ENCODE measurements around the gene SLC22A23.

Gene SLC22A23

GRCh38 chr6:3310703-3311102, 146.1 kb downstream of the SLC22A23 start:
- Histone ChIP-seq H3K4me3 (ENCODE audit: low read length) (no peak overlapping the region), H3K9me3 (ENCODE audit: low read length) (peaks cover 6% of the 10 kb centered on the region), H3K36me3 (ENCODE audit: insufficient read depth, low read length) (peaks cover 10% of the 10 kb centered on the region), H3K27me3 (ENCODE audit: insufficient read depth, low read length) (no peaks in the 10 kb centered on the region), H2AFZ (ENCODE audit: low read depth, low read length) (no peak overlapping the region), H3K4me1 (ENCODE audit: insufficient read depth, low read length) (no peaks in the 10 kb centered on the region)

- Histone ChIP-seq H3K27me3 (ENCODE audit: insufficient read depth, low read length) (no peaks in the 10 kb centered on the region), H3K4me3 (ENCODE audit: low read length) (no peak overlapping the region), H3K9me3 (ENCODE audit: low read length) (peaks cover 10% of the 10 kb centered on the region), H3K4me1 (ENCODE audit: insufficient read depth, low read length) (no peaks in the 10 kb centered on the region), H3K36me3 (ENCODE audit: insufficient read depth, low read length) (peaks cover 7% of the 10 kb centered on the region), H2AFZ (ENCODE audit: low read depth, low read length) (no peak overlapping the region)
These were observed 146.8 kb downstream of the SLC22A23 start for GRCh38 chr6:3310051-3310448.

DNA sequence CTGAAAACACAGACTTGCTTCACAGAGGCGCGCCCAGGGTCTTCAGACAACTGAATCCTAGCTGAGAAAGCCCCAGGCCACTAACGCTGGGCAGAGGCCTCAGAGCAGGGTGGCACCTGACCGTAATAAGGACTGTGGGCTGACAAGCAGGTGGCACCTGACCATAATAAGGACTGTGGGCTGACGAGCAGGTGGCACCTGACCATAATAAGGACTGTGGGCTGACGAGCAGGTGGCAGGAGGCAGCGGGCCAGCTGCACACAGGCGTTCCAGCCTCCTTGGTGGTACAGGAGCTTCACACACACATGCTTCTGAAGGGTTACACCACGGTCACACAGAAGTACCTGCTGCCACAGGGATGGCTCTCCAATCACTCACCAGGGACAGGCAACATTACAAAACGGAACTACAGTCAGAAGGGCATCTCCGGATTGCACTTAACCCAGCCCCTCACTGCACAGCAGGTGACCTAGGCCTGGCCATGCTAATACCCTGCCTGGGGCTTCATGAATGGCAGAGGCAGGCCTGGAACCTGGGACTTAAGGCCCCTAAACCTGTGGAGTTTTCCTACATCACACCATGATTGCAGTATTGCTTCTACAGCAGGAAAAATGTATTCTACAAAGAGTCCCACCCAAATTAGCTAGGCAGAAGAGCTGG, 147.3 kb downstream of the SLC22A23 start:
- no peak overlapping the region for H3K4me3 ChIP-seq (ENCODE audit: low read length)
- no peaks in the 10 kb centered on the region for H3K4me1 ChIP-seq (ENCODE audit: insufficient read depth, low read length)
- H3K36me3 ChIP-seq (ENCODE audit: insufficient read depth, low read length) = peaks cover 7% of the 10 kb centered on the region
- peaks cover 14% of the 10 kb centered on the region for H3K9me3 ChIP-seq (ENCODE audit: low read length)
- no peak overlapping the region for H2AFZ ChIP-seq (ENCODE audit: low read depth, low read length)
- no peaks in the 10 kb centered on the region for H3K27me3 ChIP-seq (ENCODE audit: insufficient read depth, low read length)

DNA sequence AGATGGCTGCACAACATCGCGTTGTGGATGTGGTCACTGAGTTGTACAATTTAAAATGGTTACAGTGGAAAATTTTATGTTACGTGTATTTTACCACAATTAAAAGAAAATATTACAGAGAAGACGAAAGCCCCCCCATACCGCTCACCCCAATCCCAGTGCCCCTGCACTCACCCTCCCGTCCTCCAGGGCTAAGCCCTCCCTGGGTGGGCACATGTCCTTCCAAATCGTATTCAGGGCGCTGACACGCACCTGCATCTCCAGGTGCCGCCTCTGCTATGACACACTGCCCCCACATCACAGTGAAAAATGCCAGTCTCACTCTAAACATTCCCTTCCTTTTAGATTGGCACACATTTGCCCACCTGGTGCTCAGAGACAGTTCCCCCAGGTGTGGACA, 148.7 kb downstream of the SLC22A23 start:
- no peak overlapping the region for H2AFZ ChIP-seq (ENCODE audit: low read depth, low read length)
- no peaks in the 10 kb centered on the region for H3K27me3 ChIP-seq (ENCODE audit: insufficient read depth, low read length)
- no peaks in the 10 kb centered on the region for H3K4me1 ChIP-seq (ENCODE audit: insufficient read depth, low read length)
- no peak overlapping the region for H3K4me3 ChIP-seq (ENCODE audit: low read length)
- peaks cover 18% of the 10 kb centered on the region for H3K9me3 ChIP-seq (ENCODE audit: low read length)
- peaks cover 7% of the 10 kb centered on the region for H3K36me3 ChIP-seq (ENCODE audit: insufficient read depth, low read length)

GRCh38 chr6:3307436-3307835, 149.4 kb downstream of the SLC22A23 start:
- Histone ChIP-seq H2AFZ (ENCODE audit: low read depth, low read length) (no peak overlapping the region), H3K4me3 (ENCODE audit: low read length) (no peak overlapping the region), H3K27me3 (ENCODE audit: insufficient read depth, low read length) (no peaks in the 10 kb centered on the region), H3K9me3 (ENCODE audit: low read length) (peaks cover 20% of the 10 kb centered on the region), H3K4me1 (ENCODE audit: insufficient read depth, low read length) (no peaks in the 10 kb centered on the region), H3K36me3 (ENCODE audit: insufficient read depth, low read length) (peaks cover 7% of the 10 kb centered on the region)

DNA sequence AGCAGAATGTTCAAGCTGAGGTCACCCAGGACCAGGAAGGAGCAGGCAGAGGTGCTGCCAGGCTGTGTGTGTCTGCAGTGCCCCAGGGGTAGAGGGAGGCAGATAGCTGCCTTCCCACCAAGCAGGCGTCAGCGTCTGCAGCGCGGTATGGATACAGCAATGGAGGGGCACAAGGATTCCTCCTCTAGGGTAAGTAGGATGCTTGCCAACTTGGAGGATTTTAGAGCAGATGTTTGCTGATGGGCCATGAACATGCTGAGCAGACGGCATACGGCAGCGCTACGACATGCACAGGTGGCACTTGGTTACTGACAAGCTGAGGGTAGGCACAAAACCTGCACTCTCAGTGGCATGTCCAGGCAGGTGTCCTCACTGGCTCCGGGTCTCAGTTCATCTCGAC, 150.0 kb downstream of the SLC22A23 start:
- Histone ChIP-seq H3K4me3 (ENCODE audit: low read length) (no peak overlapping the region), H3K9me3 (ENCODE audit: low read length) (peaks cover 20% of the 10 kb centered on the region), H3K27me3 (ENCODE audit: insufficient read depth, low read length) (no peaks in the 10 kb centered on the region), H3K4me1 (ENCODE audit: insufficient read depth, low read length) (no peaks in the 10 kb centered on the region), H3K36me3 (ENCODE audit: insufficient read depth, low read length) (peaks cover 7% of the 10 kb centered on the region), H2AFZ (ENCODE audit: low read depth, low read length) (no peak overlapping the region)

DNA sequence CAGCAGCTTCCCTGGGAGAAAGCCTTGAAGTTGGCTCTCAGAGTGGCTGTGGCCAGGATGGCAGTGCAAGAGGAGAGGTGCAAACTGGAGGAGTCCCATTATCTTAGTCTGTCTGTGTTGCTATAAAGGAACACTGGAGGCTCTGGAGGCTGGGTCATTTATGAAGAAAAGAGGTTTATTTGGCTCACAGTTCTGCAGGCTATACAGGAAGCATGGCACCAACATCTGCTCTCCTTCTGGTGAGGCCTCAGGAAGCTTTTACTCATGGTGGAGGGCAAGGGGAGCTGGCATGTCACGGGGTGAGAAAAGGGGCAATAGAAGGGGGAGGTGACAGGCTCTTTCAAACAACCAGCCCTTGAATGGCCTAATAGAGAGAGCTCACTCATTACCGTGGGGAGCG, 151.0 kb downstream of the SLC22A23 start:
- no peaks in the 10 kb centered on the region for H3K4me1 ChIP-seq (ENCODE audit: insufficient read depth, low read length)
- H2AFZ ChIP-seq (ENCODE audit: low read depth, low read length) = no peak overlapping the region
- no peaks in the 10 kb centered on the region for H3K27me3 ChIP-seq (ENCODE audit: insufficient read depth, low read length)
- H3K4me3 ChIP-seq (ENCODE audit: low read length) = no peak overlapping the region
- peaks cover 7% of the 10 kb centered on the region for H3K36me3 ChIP-seq (ENCODE audit: insufficient read depth, low read length)
- H3K9me3 ChIP-seq (ENCODE audit: low read length) = peaks cover 20% of the 10 kb centered on the region

DNA sequence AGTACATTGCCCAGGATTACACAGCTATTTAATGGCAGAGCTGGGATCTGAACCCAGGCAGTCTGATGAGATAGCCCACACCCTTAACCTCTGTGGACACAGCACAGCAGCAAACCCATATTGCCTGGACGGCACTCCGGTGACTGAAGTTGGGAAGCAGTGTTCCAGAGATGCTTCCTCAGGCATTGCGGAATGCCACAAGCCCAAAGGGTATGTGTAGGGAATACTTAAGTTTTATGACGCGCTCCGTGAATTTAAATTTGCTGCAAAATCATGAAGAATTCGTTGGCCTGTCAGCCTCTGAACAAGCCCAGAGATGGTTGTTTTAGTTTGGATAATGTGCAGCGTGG, 151.7 kb downstream of the SLC22A23 start:
- Histone ChIP-seq H3K9me3 (ENCODE audit: low read length) (peaks cover 20% of the 10 kb centered on the region), H2AFZ (ENCODE audit: low read depth, low read length) (no peak overlapping the region), H3K4me1 (ENCODE audit: insufficient read depth, low read length) (no peaks in the 10 kb centered on the region), H3K4me3 (ENCODE audit: low read length) (no peak overlapping the region), H3K36me3 (ENCODE audit: insufficient read depth, low read length) (peaks cover 7% of the 10 kb centered on the region), H3K27me3 (ENCODE audit: insufficient read depth, low read length) (no peaks in the 10 kb centered on the region)

GRCh38 chr6:3304500-3305215, 152.2 kb downstream of the SLC22A23 start:
- H3K9me3 ChIP-seq (ENCODE audit: low read length) = peaks cover 20% of the 10 kb centered on the region
- H2AFZ ChIP-seq (ENCODE audit: low read depth, low read length) = no peak overlapping the region
- no peaks in the 10 kb centered on the region for H3K4me1 ChIP-seq (ENCODE audit: insufficient read depth, low read length)
- no peak overlapping the region for H3K4me3 ChIP-seq (ENCODE audit: low read length)
- peaks cover 7% of the 10 kb centered on the region for H3K36me3 ChIP-seq (ENCODE audit: insufficient read depth, low read length)
- H3K27me3 ChIP-seq (ENCODE audit: insufficient read depth, low read length) = no peaks in the 10 kb centered on the region

DNA sequence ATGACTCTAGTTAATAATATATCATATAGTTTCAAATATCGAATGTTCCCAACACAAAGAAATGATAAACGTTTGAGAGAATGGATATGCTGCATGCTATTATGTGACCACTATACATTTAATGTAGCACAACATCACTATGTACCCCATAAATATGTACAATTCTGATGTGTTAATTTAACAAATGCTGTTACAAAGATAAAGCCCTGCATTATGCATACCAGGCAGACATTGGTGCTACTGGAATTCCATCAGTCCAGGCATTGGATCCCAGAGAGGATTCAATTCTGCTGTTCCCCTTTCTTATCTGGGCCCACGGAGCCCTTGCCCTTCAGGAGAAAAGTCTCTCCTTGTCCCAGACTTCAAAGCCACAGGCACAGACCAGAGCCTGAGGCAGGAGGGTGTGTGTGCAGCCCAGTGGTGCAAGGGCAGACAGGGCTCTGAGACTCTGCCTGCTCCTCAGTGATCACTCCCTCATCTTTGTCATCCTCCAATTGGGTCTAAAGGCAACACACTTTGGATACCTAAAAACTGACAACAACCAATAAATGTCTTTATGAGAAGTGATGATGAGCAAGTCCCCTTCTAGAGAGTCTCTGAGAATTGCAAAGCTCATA, 152.9 kb downstream of the SLC22A23 start:
- peaks cover 20% of the 10 kb centered on the region for H3K9me3 ChIP-seq (ENCODE audit: low read length)
- H3K27me3 ChIP-seq (ENCODE audit: insufficient read depth, low read length) = no peaks in the 10 kb centered on the region
- peaks cover 7% of the 10 kb centered on the region for H3K36me3 ChIP-seq (ENCODE audit: insufficient read depth, low read length)
- H3K4me1 ChIP-seq (ENCODE audit: insufficient read depth, low read length) = no peaks in the 10 kb centered on the region
- no peak overlapping the region for H3K4me3 ChIP-seq (ENCODE audit: low read length)
- H2AFZ ChIP-seq (ENCODE audit: low read depth, low read length) = no peak overlapping the region

DNA sequence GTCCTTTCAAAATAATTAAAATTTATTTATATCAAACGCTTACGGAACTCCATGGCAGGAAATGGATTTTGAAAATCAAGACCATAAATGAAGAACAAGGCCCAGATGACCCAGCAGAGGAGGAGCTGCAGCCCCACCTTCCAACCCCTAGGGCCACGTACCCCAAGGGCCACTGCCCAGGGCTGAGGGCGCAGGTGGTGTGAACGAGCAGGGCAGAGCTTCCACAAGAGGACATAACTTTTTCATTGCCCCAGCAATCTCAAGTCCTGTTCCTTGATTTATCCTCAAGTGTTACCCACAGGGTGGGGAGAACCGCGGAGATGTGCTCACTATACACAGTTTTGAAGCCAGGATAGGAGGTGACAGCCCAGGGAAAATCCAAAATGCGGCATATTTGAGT, 155.3 kb downstream of the SLC22A23 start:
- peaks cover 18% of the 10 kb centered on the region for H3K9me3 ChIP-seq (ENCODE audit: low read length)
- H3K36me3 ChIP-seq (ENCODE audit: insufficient read depth, low read length) = peaks cover 10% of the 10 kb centered on the region
- no peaks in the 10 kb centered on the region for H3K27me3 ChIP-seq (ENCODE audit: insufficient read depth, low read length)
- no peak overlapping the region for H3K4me3 ChIP-seq (ENCODE audit: low read length)
- no peak overlapping the region for H2AFZ ChIP-seq (ENCODE audit: low read depth, low read length)
- H3K4me1 ChIP-seq (ENCODE audit: insufficient read depth, low read length) = no peaks in the 10 kb centered on the region

GRCh38 chr6:3299221-3299620, 157.6 kb downstream of the SLC22A23 start:
- H3K4me1 ChIP-seq (ENCODE audit: insufficient read depth, low read length) = peaks cover 5% of the 10 kb centered on the region
- H3K9me3 ChIP-seq (ENCODE audit: low read length) = peaks cover 5% of the 10 kb centered on the region
- no peaks in the 10 kb centered on the region for H3K27me3 ChIP-seq (ENCODE audit: insufficient read depth, low read length)
- H3K36me3 ChIP-seq (ENCODE audit: insufficient read depth, low read length) = peaks cover 10% of the 10 kb centered on the region
- no peak overlapping the region for H2AFZ ChIP-seq (ENCODE audit: low read depth, low read length)
- H3K4me3 ChIP-seq (ENCODE audit: low read length) = no peak overlapping the region

DNA sequence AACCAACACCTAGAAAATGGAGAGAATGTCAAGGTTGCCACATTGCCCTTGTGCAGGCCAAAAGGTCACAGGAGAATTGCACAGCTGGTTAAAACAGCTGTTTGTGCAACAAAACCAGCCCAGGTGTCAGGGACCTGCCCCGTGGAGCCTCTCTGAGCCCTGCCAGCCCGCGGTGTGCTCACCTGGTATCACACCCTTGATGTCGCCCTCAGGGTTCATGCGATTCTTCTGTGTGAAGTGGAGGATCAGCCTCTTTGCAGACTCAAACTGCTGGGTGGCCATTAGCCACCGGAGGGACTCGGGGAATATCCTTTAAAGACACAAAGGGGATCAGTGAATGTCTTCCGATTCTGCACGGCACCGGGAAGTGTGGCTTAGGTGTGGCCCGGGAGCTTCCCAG, 158.9 kb downstream of the SLC22A23 start:
- no peaks in the 10 kb centered on the region for H3K9me3 ChIP-seq (ENCODE audit: low read length)
- H2AFZ ChIP-seq (ENCODE audit: low read depth, low read length) = no peak overlapping the region
- H3K27me3 ChIP-seq (ENCODE audit: insufficient read depth, low read length) = no peaks in the 10 kb centered on the region
- H3K4me1 ChIP-seq (ENCODE audit: insufficient read depth, low read length) = peaks cover 5% of the 10 kb centered on the region
- H3K36me3 ChIP-seq (ENCODE audit: insufficient read depth, low read length) = peaks cover 13% of the 10 kb centered on the region
- no peak overlapping the region for H3K4me3 ChIP-seq (ENCODE audit: low read length)
